RWPE2 (cell line): ENCODE measurements around the gene TYROBP.
A peak's percentile ranks its signal among the peaks of the same experiment; 100 is the strongest.

Source experiments
- ATAC-seq: fragments of 200-7000 bp; cut with Tn5 transposase; 3 replicates; pipeline ENCODE4 v1.9.1; 2021; ENCODE audit warnings: low read depth
- DNase-seq: peaks from one replicate; pipeline ENCODE4 v3.0.0-alpha.2; 2020; ENCODE audit warnings: low spot score
- H3K27ac ChIP-seq: fragments of 450-650 bp; 2 replicates; pipeline ENCODE4 v1.5.1; 2017; ENCODE audit warnings: mild to moderate bottlenecking; ENCODE audit not compliant: poor library complexity, severe bottlenecking
- H3K27me3 ChIP-seq: fragments of 250-450 bp; sonication (Bioruptor Pico); 2 replicates; pipeline ENCODE4 v1.5.1; 2021; ENCODE audit warnings: mild to moderate bottlenecking, moderate library complexity; ENCODE audit not compliant: insufficient read depth, poor library complexity, severe bottlenecking
- H3K36me3 ChIP-seq: fragments of 250-450 bp; sonication (Bioruptor Pico); 2 replicates; pipeline ENCODE4 v1.5.1; 2020; ENCODE audit warnings: low read depth, mild to moderate bottlenecking, moderate library complexity
- H3K4me1 ChIP-seq: fragments of 250-450 bp; sonication (Bioruptor Pico); 2 replicates; pipeline ENCODE4 v1.5.1; 2021; ENCODE audit warnings: mild to moderate bottlenecking, moderate library complexity; ENCODE audit not compliant: insufficient read depth, poor library complexity, severe bottlenecking
- H3K4me3 ChIP-seq: fragments of 250-450 bp; sonication (Bioruptor Pico); 2 replicates; pipeline ENCODE4 v1.5.1; 2021; ENCODE audit warnings: mild to moderate bottlenecking, moderate library complexity; ENCODE audit not compliant: severe bottlenecking
- H3K9me3 ChIP-seq: fragments of 250-450 bp; sonication (Bioruptor Pico); 2 replicates; pipeline ENCODE4 v1.5.1; 2021; ENCODE audit warnings: mild to moderate bottlenecking, moderate library complexity; ENCODE audit not compliant: severe bottlenecking
- CTCF ChIP-seq: fragments of 450-650 bp; IDR thresholded peaks from one replicate; pipeline ENCODE4 v1.5.1; 2017; ENCODE audit warnings: mild to moderate bottlenecking, moderate library complexity; ENCODE audit not compliant: poor library complexity, severe bottlenecking

The TYROBP gene

GRCh38 chr19:35858311-35858710 is 49.8 kb downstream of the TYROBP start:
- H3K27me3 ChIP-seq = peaks cover 43% of the 10 kb centered on the region
- DNase-seq = no peak
- no peak for TF ChIP-seq CTCF
- H3K4me1 ChIP-seq = no peaks in the 10 kb centered on the region
- H3K4me3 ChIP-seq = no peak overlapping the region
- H3K27ac ChIP-seq = no peak overlapping the region
- no peak for ATAC-seq
- H3K9me3 ChIP-seq = no peaks in the 10 kb centered on the region
- no peaks in the 10 kb centered on the region for H3K36me3 ChIP-seq

- Histone ChIP-seq H3K9me3 (no peaks in the 10 kb centered on the region), H3K27me3 (peaks cover 40% of the 10 kb centered on the region), H3K27ac (no peak within 1 kb of the TSS), H3K4me3 (peak within 1 kb of the TSS; percentile 31), H3K4me1 (no peaks in the 10 kb centered on the region), H3K36me3 (no peaks in the 10 kb centered on the region)
- peak; percentile 71 for ATAC-seq
- no peak for TF ChIP-seq CTCF
- DNase-seq = no peak
Observed at GRCh38 chr19:35856546-35857149, 51.4 kb downstream of the TYROBP start, which contains the start of gene KIRREL2. Gene KIRREL2, plus strand, starts transcription at chr19:35856911. Its CDS starts 209 bp downstream, at chr19:35857120.
